Measurements from ENCODE around the gene CERS6. TPM values are rescaled to one million over a fixed set of nuclear protein-coding genes. Genes with fewer than 3 reads are reported as not detected.

Gene CERS6
- total RNA-seq, 4 donors from 2014 or later = 25.9 to 57.2 (median 35.8) TPM

DNA sequence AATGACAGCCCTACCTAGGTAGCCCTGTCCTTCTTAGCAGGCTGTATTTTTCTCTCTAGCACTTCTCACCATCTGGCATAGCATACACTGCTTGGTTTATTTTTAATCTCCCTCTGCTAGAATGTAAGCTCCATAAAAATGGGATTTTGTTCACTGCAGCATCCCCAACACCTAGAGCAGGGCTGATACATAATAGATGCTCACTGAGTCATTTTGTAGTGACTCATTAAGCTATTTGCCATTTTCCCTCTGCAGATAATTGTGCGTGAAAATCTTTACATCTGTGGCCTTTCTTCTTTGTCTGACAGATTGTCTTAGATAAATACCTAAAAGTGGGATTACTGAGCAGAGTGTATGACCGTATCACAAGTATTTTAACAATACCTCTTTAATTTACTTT is 82.5 kb downstream of the CERS6 start:
- DNase-seq (ENCODE audit: low spot score) (no peak), ATAC-seq (ENCODE audit: low FRiP score) (no peak)
- TF ChIP-seq, protein P1, sequence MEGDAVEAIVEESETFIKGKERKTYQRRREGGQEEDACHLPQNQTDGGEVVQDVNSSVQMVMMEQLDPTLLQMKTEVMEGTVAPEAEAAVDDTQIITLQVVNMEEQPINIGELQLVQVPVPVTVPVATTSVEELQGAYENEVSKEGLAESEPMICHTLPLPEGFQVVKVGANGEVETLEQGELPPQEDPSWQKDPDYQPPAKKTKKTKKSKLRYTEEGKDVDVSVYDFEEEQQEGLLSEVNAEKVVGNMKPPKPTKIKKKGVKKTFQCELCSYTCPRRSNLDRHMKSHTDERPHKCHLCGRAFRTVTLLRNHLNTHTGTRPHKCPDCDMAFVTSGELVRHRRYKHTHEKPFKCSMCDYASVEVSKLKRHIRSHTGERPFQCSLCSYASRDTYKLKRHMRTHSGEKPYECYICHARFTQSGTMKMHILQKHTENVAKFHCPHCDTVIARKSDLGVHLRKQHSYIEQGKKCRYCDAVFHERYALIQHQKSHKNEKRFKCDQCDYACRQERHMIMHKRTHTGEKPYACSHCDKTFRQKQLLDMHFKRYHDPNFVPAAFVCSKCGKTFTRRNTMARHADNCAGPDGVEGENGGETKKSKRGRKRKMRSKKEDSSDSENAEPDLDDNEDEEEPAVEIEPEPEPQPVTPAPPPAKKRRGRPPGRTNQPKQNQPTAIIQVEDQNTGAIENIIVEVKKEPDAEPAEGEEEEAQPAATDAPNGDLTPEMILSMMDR (IDR thresholded peaks at IDR 0.05) = no peak

DNA sequence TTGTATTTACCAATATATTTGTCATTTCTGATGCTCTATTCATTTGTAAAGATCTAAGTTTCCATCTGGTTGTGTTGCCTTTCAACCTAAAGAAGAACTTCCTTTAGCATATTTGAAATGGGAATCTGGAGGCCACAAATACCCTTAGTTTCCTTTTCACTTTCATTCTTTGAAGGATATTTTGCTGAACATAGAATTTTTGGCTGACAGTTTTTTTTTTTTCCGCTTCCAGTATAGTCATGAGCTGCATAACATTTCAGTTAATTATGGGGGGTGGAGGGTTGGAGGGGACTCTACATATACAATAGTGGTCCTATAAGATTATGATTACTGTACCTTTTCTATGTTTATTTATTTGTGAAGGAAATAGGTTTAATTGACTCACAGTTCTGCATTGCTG is 83.9 kb downstream of the CERS6 start:
- DNase-seq (ENCODE audit: low spot score) (no peak), ATAC-seq (ENCODE audit: low FRiP score) (no peak)
- TF ChIP-seq, protein P1 (IDR thresholded peaks at IDR 0.05) = no peak

DNA sequence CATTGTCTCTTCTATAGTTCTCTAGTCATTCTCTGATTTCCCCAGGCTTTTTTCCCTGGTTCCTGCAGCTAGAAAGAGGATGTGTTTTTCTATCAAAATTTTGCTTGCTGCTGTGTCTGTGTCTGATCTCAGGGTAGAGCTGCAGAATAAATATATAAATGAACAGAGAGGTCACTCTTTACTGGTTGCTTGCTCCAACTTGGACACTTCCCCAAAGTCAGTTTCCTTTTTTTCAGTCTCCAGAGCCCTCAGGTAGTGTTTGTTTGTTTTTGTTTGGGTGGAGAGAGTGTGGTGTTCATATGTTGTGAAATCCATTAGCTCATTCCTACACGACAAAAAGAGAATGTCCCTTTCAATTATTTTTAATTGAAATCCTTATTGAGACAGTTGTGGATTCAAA is 85.8 kb downstream of the CERS6 start:
- TF ChIP-seq, protein P1 (IDR thresholded peaks at IDR 0.05) = no peak

DNA sequence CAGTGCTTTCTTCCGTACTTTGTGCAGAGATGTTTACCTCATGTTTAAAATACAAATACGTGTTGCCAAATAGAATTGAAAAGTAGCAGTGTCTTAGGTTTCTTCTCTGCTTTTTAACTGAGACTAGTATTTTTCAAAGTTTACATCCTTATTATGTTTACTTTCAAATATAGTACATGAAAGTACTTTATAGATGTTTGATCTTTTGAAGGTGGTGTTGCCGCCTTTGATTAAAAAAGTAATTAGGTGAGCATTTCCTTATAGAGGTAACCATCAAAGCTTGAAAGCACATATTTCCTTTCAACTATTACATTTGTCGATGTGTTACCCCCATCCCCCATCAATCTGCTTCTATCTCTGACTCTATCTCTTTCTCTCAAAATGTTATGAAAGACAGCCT is 87.0 kb downstream of the CERS6 start:
- no peak for ATAC-seq (ENCODE audit: low FRiP score)
- TF ChIP-seq, protein P1 (IDR thresholded peaks at IDR 0.05) = no peak
- DNase-seq (ENCODE audit: low spot score) = no peak

More for the DNA sequence above, 85.8 kb downstream of the CERS6 start:
- ATAC-seq (ENCODE audit: low FRiP score) (no peak), DNase-seq (ENCODE audit: low spot score) (no peak)

DNA sequence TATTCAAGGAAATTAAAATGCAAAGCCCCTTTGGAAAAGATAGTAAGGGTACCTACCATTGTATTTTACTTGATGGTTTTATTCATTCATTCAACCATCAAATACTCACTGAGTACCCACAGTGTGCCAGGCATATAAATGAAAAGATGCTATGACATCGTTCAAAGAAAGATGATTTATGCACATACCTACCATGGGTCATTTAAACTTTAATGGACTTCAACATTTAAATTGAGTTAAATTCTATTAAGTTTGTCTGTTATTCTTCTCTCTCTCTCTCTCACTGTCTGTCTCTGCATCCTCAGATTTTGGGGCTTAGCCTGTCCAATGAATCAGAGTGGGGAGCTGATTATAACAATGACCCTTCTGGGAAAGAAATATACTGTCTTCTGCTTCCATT is 87.9 kb downstream of the CERS6 start:
- no peak for DNase-seq (ENCODE audit: low spot score)
- ATAC-seq (ENCODE audit: low FRiP score) = no peak
- TF ChIP-seq, protein P1 (IDR thresholded peaks at IDR 0.05) = no peak

DNA sequence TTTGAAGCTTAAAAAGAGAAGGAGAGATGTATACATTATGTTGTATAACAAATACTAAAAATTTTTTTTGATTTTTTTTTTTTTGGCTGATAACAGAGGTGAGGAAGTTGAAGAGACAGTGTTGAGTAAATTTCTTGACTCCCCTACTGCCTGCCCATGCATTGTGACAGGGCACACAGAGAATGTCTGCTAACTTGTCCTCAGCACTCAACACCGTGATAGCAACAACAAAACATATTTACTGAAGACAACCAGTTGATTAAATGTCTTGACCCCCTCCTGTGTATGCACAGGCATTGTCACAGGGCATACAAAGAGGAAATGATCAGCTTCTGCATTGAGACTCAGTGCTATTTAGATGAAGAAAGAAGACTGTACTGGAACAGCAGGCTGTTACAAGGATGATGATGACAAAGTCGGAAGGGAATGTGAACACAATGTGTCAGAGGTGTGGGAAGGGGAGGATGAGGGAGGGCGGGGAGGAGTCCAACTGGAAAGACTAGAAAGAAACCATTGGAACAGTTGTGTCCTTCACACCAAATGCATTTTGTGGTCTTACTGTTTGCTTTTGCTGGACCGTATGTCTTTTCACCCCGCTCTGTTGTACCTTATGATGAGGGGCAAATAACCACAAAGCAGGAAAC is 89.5 kb downstream of the CERS6 start:
- ATAC-seq (ENCODE audit: low FRiP score) = no peak
- no peak for DNase-seq (ENCODE audit: low spot score)
- TF ChIP-seq, protein P1 (IDR thresholded peaks at IDR 0.05) = no peak

DNA sequence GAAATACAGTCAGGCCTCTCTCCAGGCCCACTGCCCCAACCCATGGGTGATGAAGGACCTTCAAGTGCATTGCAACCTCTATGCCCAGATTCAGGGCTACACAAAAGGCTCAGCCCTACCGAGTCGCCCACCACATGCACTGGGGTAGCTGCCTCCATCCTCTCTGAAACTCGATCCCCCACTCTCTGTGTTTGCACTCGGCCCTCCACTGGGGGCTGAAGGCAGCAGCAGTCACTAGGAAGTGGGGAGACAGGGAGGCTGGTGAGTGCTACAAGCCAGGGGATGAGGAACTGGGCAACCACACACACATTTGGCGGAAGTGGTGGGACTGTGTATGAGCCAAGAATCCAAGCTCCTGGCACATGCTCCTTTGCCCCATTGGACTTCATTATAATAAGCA is 94.6 kb downstream of the CERS6 start:
- no peak for DNase-seq (ENCODE audit: low spot score)
- TF ChIP-seq, protein P1 (IDR thresholded peaks at IDR 0.05) = no peak
- ATAC-seq (ENCODE audit: low FRiP score) = no peak
